SHP77 (cell line): ENCODE measurements around the gene ACSL5.

Experiments
- DNase-seq, 2 experiments: peaks; one replicate each; lab custom pipeline; 2025; lab: John Stamatoyannopoulos, UW

Gene ACSL5

DNA sequence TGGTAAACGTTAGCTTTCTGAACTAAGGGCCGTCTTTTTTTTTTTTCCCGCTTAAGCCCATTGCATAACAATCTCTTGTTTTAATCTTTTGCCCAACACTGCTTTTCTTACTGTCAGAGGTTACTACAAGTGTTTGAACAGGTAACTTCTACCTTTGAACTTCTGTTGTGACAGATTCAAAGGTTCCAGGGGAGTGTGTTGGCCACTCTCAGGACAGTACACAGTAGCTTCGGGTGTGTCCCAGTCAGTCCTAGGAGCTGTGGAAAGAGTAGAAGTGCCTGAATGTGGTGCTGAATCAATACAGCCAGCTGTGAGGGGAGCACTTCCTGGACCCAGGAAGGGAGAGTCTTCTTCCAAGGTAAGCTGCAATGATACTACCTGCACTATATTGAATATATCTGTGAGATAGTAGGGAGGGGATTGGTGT, at the start of gene ACSL5:
ACSL5 (plus strand) TSS at position 205 of the 427 bp plus-strand sequence. CDS start 20,831 bp downstream, outside the sequence.
- no peak for DNase-seq

- DNase-seq, result no peak
Observed at GRCh38 chr10:112327678-112328077, 46.2 kb upstream of the ACSL5 start.

DNA sequence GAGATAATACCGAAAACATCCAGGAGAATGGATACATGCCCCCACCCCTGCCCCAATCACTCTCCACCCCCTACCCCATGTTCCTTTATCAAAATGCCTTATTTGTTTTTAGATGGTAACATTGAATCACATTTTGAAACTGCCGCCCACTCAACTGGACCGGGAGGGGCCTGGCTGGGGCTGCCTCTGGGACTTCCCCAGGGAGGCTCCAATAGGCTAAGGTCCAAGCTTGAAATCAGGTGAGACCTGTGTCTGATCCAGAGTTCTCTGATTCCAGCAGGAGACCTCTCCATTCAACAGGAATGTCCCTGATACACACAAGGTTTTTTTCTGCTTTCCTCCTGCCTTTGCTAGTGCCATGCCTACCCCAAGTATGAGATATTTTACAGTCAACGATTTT, 43.8 kb upstream of the ACSL5 start:
- no peak for DNase-seq

- DNase-seq, result no peak
Observed at GRCh38 chr10:112330607-112331160, 43.2 kb upstream of the ACSL5 start.

DNA sequence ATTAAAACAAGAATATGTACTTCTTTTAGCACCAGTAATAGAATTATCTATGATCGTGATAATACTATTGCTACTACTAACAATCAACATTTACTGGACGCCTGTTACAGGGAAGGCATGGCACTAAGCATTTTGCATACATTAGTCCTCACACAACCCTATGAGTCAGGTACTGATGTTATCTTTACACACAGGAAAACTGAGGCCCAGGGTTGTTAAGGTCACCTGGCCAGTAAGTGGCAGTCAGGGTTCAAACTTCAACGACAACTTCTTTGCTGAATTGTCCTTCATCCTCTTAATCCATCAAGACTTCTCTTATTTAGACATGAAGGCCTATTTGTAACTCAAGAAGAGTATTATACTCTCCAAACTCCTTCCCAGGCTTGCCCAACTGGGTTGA, 41.9 kb upstream of the ACSL5 start:
- DNase-seq, result no peak

- DNase-seq, result peak in 1 of 2 experiments; percentile 7
Observed at GRCh38 chr10:112332509-112333228, 41.2 kb upstream of the ACSL5 start.

GRCh38 chr10:112333452-112333851, 40.5 kb upstream of the ACSL5 start:
- no peak for DNase-seq

GRCh38 chr10:112335111-112335867, 38.6 kb upstream of the ACSL5 start:
- no peak for DNase-seq

DNA sequence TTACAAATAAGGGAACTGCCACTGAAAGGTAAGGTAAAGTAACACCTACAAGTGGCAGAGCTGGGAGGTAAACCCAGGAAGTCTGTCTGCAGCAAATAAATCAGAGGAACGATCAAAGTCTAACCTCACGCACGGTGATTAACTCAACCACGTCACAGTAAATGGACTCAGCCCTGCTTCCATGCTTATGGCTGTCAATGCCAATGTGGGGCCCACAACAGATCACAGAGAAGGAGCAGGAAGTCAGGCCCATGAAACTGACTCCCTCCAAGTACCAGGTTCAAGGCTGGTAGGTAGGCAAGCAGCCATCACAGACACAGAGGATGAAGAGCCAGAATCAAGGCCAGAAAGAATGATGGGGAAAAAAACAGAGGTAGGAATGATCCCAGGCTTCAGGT, 38.0 kb upstream of the ACSL5 start:
- DNase-seq, result no peak

DNA sequence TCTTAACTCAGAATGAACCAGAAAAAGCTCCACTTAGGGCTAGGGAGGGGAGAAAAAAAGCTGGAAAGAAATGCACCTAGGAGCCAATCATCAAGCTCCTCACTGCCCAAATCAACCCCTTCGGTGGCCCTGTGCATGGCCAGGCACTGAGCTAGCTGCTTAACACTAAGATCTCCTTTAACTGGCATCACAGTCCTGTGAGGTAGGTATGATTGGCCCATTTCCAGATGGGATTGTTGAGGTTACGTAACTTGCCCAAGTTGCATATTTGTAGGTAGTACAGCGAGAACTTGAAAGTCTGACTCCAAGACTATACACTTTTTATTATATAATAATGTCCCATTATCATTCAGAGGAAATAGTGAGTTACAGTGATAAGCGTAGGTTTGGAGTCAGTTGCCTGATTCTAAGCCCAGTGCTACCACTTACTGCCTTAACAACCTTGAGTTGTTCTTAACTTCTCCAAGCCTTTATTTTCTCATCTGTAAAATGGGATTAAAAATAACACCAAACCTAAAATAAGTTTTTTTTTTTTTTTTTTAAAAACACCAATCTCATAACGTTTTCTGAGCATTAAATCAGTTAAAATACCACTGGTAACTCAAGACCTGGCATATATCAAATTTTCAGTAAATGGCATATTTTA, 37.2 kb upstream of the ACSL5 start:
- DNase-seq, result no peak

DNA sequence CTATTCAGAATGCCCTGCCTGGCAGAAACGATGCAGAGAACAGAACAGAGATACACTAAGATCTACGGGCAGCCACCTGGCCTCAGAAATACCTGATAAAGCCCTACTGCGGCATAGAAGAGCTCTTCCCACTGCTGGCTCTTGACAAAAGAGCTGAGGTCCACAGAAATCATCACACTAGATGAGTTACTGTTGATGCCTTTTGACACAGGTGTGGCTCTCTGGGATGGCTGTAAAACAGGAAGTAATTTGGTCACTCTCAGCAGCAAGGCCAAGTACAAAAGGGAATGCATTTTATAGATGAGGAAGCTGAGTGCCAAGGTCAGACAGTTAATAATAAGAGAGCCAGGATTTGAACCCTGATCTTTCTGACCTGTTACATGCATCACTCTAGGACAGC, 35.0 kb upstream of the ACSL5 start:
- DNase-seq, result no peak

DNA sequence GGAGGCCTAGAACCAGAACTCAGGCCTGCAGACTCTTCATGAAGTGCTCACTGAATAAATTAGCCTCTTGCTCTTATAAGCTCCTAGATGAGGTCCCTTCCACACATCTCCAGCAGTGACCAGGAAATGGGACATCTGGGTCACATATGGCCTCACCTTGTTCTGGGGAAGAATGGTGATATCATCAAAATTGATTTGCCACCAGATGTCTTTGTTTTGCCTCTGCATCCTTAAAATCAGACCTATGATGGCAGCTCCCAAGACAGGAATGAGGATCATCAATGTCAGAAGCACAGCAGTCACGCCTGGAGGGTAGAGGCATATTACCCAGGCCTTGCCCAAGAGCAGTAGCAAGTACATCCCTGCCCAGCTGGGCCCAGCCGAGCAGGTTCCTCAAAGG, 33.3 kb upstream of the ACSL5 start:
- DNase-seq, result no peak

DNA sequence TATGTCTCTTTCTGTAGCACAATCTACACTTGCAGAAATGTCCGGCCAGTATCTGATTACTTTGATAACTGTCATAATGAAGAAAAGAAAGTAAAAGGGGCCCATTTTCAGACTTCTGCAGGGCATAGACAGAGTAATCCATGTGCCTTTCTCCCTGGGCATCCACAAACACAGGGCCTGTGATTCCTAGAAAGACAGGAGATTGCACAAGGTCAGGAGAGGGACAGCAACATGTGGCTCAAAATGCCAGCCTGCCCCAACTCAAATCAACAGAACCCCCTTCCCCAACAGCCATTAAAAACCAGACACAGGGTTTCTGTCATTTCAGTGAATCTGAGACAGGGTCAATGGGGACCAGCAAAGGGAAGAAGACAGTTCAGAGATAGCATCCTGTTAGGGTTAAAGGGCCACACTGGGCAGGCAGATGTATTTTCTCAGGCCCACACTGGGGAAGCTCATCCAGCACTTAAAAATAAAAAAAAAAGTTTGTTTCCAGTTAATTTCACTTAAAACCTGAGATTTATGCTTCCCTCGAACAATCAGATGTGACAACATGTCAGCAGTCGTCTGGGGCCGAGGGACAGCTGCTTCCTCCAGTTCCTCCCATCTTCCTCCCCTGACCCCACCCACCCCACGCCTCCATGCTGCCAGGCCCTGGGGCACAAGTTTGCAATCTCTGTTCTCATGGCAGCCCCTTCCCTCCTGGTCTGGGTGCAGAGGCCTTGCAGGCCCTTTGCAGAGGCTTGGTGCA, 30.7 kb upstream of the ACSL5 start:
- DNase-seq, result no peak

- no peak for DNase-seq
Observed at GRCh38 chr10:112344261-112344660, 29.7 kb upstream of the ACSL5 start.

GRCh38 chr10:112345202-112345601, 28.7 kb upstream of the ACSL5 start:
- DNase-seq, result no peak

DNA sequence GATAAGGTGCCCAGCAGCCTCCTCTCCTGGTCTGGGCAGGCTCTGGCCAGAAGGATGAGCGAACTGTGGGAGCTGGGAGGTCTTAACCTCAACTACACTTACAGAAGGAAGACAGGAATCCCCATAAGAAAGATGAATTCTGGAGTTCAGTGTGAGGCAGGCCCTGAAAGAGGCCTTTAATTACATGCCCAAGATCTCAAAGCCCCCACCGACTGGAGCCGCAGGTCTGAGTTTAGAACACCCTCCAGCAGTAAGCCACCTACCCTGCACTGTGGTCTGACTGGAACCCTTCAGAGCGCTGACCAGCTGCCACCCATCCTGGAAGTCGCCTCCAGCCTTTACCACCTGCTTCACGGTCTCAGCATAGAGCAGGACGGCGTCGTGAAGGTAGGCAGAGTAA, 28.2 kb upstream of the ACSL5 start:
- DNase-seq, result no peak

- no peak for DNase-seq
Observed at GRCh38 chr10:112346774-112347173, 27.1 kb upstream of the ACSL5 start.

GRCh38 chr10:112347709-112348671, 25.9 kb upstream of the ACSL5 start:
- DNase-seq, result no peak

DNA sequence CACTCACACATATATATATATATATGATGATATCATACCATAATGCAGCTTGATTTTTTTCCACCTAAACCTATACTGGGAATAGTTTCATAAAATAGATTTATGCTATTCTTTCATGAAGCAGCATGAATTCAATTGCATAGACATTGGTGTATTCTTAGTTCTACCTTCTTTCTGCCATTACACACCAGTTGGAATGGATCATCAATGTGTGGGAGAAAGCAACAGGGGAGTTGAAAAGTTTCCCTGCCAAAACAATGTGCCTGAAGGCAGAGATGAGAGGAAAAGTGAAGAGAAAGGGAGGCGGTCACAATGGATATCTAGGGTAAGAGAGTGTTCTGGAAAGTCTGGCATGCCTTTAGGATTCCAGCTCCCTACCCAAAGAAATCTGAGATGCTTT, 25.2 kb upstream of the ACSL5 start:
- no peak for DNase-seq

DNA sequence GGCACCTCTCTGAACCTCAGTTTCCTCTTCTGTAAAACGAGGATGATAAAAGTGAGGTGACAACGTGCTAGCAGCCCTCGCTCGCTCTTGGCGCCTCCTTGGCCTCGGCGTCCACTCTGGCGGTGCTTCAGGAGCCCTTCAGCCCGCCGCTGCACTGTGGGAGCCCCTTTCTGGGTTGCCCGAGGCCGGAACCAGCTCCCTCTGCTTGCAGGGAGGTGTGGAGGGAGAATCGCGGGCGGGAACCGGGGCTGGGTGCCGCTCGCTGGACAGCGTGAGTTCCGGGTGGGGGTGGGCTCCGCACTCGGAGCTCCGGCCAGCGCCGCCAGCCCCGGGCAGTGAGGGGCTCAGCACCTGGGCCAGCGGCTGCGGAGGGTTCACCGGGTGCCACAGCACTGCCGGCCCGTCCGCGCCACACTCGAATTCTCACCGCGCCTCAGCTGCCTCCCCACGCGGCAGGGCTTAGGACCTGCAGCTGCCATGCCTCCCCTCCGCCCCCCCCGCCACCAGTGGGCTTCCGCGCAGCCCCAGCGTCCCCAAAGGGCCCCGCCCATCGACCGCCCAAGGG, 24.3 kb upstream of the ACSL5 start:
- DNase-seq, result no peak
